ENCODE measurements around the gene EPN2.
"Not testable (repeated sequence)": the region's sequence is repeated elsewhere in the genome, so short reads cannot be mapped to it uniquely, and the experiment has no call there.

EPN2 gene

GRCh38 chr17:19237139-19237388, at the start of gene EPN2:
Gene EPN2, plus strand, starts transcription at chr17:19237366. Its CDS starts 45,754 bp downstream, at chr17:19283120.
- DNase-seq, result not testable (repeated sequence)

GRCh38 chr17:19187883-19188869, 49.0 kb upstream of the EPN2 start:
- DNase-seq, result not testable (repeated sequence)

GRCh38 chr17:19188870-19189708, 48.1 kb upstream of the EPN2 start:
- DNase-seq, result not testable (repeated sequence)

- not testable (repeated sequence) for DNase-seq
Observed at GRCh38 chr17:19189781-19190405, 47.3 kb upstream of the EPN2 start.

GRCh38 chr17:19196382-19197204, 40.6 kb upstream of the EPN2 start:
- not testable (repeated sequence) for DNase-seq

- DNase-seq, result not testable (repeated sequence)
Observed at GRCh38 chr17:19202448-19202847, 34.7 kb upstream of the EPN2 start.

- not testable (repeated sequence) for DNase-seq
Observed at GRCh38 chr17:19203429-19203828, 33.7 kb upstream of the EPN2 start.

- not testable (repeated sequence) for DNase-seq
Observed at GRCh38 chr17:19215074-19215860, 21.9 kb upstream of the EPN2 start.

- not testable (repeated sequence) for DNase-seq
Observed at GRCh38 chr17:19216148-19216926, 20.8 kb upstream of the EPN2 start.

GRCh38 chr17:19218914-19219313, 18.3 kb upstream of the EPN2 start:
- DNase-seq, result not testable (repeated sequence)

- not testable (repeated sequence) for DNase-seq
Observed at GRCh38 chr17:19219384-19219783, 17.8 kb upstream of the EPN2 start.

GRCh38 chr17:19220195-19220594, 17.0 kb upstream of the EPN2 start:
- not testable (repeated sequence) for DNase-seq

- not testable (repeated sequence) for DNase-seq
Observed at GRCh38 chr17:19226610-19227588, 10.3 kb upstream of the EPN2 start.

- DNase-seq, result not testable (repeated sequence)
Observed at GRCh38 chr17:19234676-19235075, 2.5 kb upstream of the EPN2 start.

GRCh38 chr17:19236351-19237138, 621 bp upstream of the EPN2 start:
- DNase-seq, result not testable (repeated sequence)

GRCh38 chr17:19237389-19238166, 412 bp downstream of the EPN2 start:
- DNase-seq, result peak in 1 of 2 experiments; percentile 46

GRCh38 chr17:19238167-19238505, 970 bp downstream of the EPN2 start:
- DNase-seq, result peak in 1 of 2 experiments; percentile 46

GRCh38 chr17:19239544-19239943, 2.4 kb downstream of the EPN2 start:
- no peak for DNase-seq
